Tibial artery (tissue), 4 donors: ENCODE results near the gene CNTN4.

Source experiments
- DNase-seq, 2 donors: peaks; one replicate each; pipeline ENCODE4 v3.0.0-alpha.2; 2019
- H3K27ac ChIP-seq, 2 donors: fragments of 200-600 bp; sonication (generic) in 1 of 2; 1 replicate in 1 of 2; 2 replicates in 1 of 2; pipeline ENCODE4 v1.5.1; 2018 to 2019; ENCODE audit warnings: mild to moderate bottlenecking in 1 of 2
- H3K27me3 ChIP-seq, 2 donors: fragments of 200-600 bp; sonication (generic) in 1 of 2; one replicate each; pipeline versions ENCODE4 v1.5.1 to v1.6.0; 2016 to 2019
- H3K36me3 ChIP-seq, 3 donors: fragments of 200-600 bp; sonication (generic) in 2 of 3; one replicate each; pipeline ENCODE4 v1.5.1; 2016 to 2019; ENCODE audit warnings: mild to moderate bottlenecking in 2 of 3
- H3K4me1 ChIP-seq, 4 donors: fragments of 200-600 bp; sonication (generic) in 2 of 4; 1 replicate in 3 of 4; 2 replicates in 1 of 4; pipeline ENCODE4 v1.5.1; 2016 to 2019
- H3K4me3 ChIP-seq, 2 donors: fragments of 200-600 bp; sonication (generic) in 1 of 2; 1 replicate in 1 of 2; 2 replicates in 1 of 2; pipeline ENCODE4 v1.5.1; 2018 to 2019; ENCODE audit warnings: mild to moderate bottlenecking in 2 of 2
- H3K9me3 ChIP-seq, 3 donors: fragments of 200-600 bp; sonication (generic) in 1 of 3; one replicate each; pipeline ENCODE4 v1.5.1; 2016 to 2019
- intact Hi-C: fragments of 100-400 bp; cut with DNase I; formaldehyde crosslinking; loops from one replicate; pipeline ENCODE4 v1.15.0; 2023; ENCODE audit warnings: low total_unique reads
- TF ChIP-seq, protein P1 (sequence below), 2 experiments: fragments of 200-600 bp in 1 of 2; fragments of 450-650 bp in 1 of 2; IDR thresholded peaks; one replicate each; pipeline ENCODE4 v1.5.1; 2017 to 2019; ENCODE audit warnings: antibody characterized with exemption in 2 of 2, mild to moderate bottlenecking in 1 of 2, moderate library complexity in 1 of 2

CNTN4 gene

DNA sequence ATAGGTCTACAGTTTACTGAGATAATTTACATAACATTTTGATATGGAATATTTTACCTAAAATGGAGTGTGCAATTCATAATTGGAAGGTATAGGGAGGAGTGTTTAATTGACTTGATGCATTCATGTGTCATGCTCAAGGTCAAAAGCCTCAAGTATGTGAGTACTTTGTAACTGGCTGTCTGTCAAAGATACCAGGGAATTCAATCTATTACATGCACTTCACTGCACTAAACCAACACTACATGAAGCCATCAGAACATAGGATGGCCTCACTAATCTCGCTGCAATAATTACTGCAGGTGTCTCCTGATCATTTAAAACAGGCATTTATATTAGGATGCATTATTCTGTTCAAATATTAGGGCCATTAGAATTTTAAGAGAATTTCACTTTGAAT lies 367.2 kb downstream of the CNTN4 start:
- no peak for DNase-seq
- Histone ChIP-seq H3K4me1 (peaks cover 0 to 18% (median 0%) of the 10 kb centered on the region in 4 donors), H3K4me3 (no peak overlapping the region), H3K36me3 (no peaks in the 10 kb centered on the region), H3K27me3 (no peaks in the 10 kb centered on the region), H3K9me3 (no peaks in the 10 kb centered on the region), H3K27ac (no peak overlapping the region)
- TF ChIP-seq, protein P1, sequence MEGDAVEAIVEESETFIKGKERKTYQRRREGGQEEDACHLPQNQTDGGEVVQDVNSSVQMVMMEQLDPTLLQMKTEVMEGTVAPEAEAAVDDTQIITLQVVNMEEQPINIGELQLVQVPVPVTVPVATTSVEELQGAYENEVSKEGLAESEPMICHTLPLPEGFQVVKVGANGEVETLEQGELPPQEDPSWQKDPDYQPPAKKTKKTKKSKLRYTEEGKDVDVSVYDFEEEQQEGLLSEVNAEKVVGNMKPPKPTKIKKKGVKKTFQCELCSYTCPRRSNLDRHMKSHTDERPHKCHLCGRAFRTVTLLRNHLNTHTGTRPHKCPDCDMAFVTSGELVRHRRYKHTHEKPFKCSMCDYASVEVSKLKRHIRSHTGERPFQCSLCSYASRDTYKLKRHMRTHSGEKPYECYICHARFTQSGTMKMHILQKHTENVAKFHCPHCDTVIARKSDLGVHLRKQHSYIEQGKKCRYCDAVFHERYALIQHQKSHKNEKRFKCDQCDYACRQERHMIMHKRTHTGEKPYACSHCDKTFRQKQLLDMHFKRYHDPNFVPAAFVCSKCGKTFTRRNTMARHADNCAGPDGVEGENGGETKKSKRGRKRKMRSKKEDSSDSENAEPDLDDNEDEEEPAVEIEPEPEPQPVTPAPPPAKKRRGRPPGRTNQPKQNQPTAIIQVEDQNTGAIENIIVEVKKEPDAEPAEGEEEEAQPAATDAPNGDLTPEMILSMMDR (IDR thresholded peaks at IDR 0.05) = no peak
- intact Hi-C loops = no loop called here

DNA sequence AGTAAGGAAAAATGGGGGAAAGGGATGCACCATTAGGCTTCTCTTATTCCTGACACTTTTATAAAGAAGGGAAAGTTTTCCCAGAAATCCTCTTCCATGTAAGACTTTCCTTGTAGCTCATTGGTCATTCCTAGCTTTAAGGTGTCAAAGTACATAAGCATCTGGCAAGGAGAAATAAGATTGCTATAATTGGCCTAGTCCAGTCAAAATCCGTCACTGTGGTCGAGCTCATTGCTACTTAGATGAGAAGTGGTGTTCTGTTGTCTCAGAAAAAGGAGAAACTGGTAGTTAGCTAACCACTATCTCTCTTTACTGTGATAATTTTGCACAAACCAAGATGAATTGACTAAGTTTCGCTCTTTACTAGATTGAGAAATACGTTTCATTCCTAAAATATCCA lies 370.1 kb downstream of the CNTN4 start:
- no peak overlapping the region for H3K27ac ChIP-seq
- no peak for DNase-seq
- H3K27me3 ChIP-seq = no peaks in the 10 kb centered on the region
- H3K9me3 ChIP-seq = no peaks in the 10 kb centered on the region
- intact Hi-C loops = no loop called here
- no peaks in the 10 kb centered on the region for H3K36me3 ChIP-seq
- TF ChIP-seq, protein P1 (IDR thresholded peaks at IDR 0.05) = no peak
- H3K4me1 ChIP-seq = peaks cover 0 to 10% (median 0%) of the 10 kb centered on the region in 4 donors
- H3K4me3 ChIP-seq = no peak overlapping the region

DNA sequence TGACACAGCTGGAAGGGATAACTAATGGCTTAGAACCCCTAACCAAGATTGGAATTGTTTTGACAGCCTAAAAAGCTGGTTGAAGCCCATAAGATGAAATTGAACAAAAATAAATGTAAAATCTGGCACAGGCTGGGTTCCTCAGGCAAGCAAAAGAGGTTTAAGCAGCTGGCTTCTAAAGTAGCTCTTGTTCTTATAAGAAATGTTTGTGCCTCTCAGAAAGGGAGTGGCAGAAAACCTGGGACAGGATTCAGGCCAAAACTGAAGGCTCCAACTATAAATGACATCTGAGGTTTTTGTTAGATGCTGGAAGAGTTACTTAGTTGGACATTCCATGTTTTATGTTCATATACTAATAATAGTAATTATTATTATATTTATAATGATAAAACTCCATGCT lies 378.3 kb downstream of the CNTN4 start:
- peaks cover 0 to 6% (median 0%) of the 10 kb centered on the region in 4 donors for H3K4me1 ChIP-seq
- H3K4me3 ChIP-seq = no peak overlapping the region
- TF ChIP-seq, protein P1 (IDR thresholded peaks at IDR 0.05) = no peak
- intact Hi-C loops = no loop called here
- DNase-seq = no peak
- H3K27me3 ChIP-seq = no peaks in the 10 kb centered on the region
- no peaks in the 10 kb centered on the region for H3K36me3 ChIP-seq
- H3K27ac ChIP-seq = no peak overlapping the region
- H3K9me3 ChIP-seq = no peaks in the 10 kb centered on the region

DNA sequence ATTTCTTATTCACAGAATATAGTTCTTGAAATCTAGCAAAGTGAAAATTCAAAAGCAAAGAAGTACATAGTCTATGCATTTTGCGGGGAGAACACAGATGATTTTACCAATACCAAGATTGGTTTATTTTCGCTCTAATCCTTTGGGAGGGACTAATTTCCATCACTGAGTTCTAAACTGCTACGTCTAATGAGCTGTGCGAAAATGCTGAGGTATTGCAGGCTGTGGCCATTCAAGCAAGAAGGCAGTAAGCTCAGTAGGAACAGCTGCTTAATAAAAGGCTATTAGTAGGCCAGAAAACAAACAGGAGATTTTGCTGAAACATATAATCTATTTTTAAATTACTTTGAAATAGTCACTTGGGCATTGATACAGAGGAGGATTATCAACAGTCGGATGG lies 379.0 kb downstream of the CNTN4 start:
- DNase-seq = no peak
- intact Hi-C loops = no loop called here
- Histone ChIP-seq H3K9me3 (no peaks in the 10 kb centered on the region), H3K4me3 (no peak overlapping the region), H3K36me3 (no peaks in the 10 kb centered on the region), H3K27me3 (no peaks in the 10 kb centered on the region), H3K4me1 (peaks cover 0 to 6% (median 0%) of the 10 kb centered on the region in 4 donors), H3K27ac (no peak overlapping the region)
- TF ChIP-seq, protein P1 (IDR thresholded peaks at IDR 0.05) = no peak

GRCh38 chr3:2484162-2485026 lies 385.7 kb downstream of the CNTN4 start:
- Histone ChIP-seq H3K4me3 (no peak overlapping the region), H3K27ac (no peak overlapping the region), H3K4me1 (no peaks in the 10 kb centered on the region), H3K27me3 (no peaks in the 10 kb centered on the region), H3K36me3 (no peaks in the 10 kb centered on the region), H3K9me3 (no peaks in the 10 kb centered on the region)
- intact Hi-C loops = no loop called here
- TF ChIP-seq, protein P1 (IDR thresholded peaks at IDR 0.05) = no peak
- DNase-seq = no peak
